ENCODE results near the gene DNTT. TPM values are rescaled to one million over a fixed set of nuclear protein-coding genes. Genes with fewer than 3 reads are reported as not detected.

Gene DNTT
- polyA plus RNA-seq, 1 donor from 2014 or later, result not detected

GRCh38 chr10:96290368-96291133 is 13.7 kb upstream of the DNTT start:
- H3K36me3 ChIP-seq (ENCODE audit: insufficient read depth, low read length), result no peaks in the 10 kb centered on the region
- no peak overlapping the region for H3K9ac ChIP-seq (ENCODE audit: low read length)
- no peaks in the 10 kb centered on the region for H3K9me2 ChIP-seq (ENCODE audit: insufficient read depth, low read length)
- no peak overlapping the region for H2AFZ ChIP-seq (ENCODE audit: low read depth, low read length)
- no peak overlapping the region for H3K4me3 ChIP-seq (ENCODE audit: low read length)
- no peak overlapping the region for H3K27ac ChIP-seq (ENCODE audit: low read length)
- TF ChIP-seq POLR2AphosphoS5 (IDR thresholded peaks at IDR 0.05), result no peak
- no peaks in the 10 kb centered on the region for H3K9me3 ChIP-seq (ENCODE audit: low read length)
- H3K27me3 ChIP-seq (ENCODE audit: insufficient read depth, low read depth, low read length), result no peaks in the 10 kb centered on the region
- no peaks in the 10 kb centered on the region for H3K79me2 ChIP-seq (replicated peaks; ENCODE audit: insufficient read depth, low read length)
- H4K20me1 ChIP-seq (ENCODE audit: insufficient read depth), result no peaks in the 10 kb centered on the region
- H3F3A ChIP-seq (ENCODE audit: insufficient read depth, low read length, poor library complexity, severe bottlenecking), result no peaks in the 10 kb centered on the region
- no peak overlapping the region for H3K4me2 ChIP-seq (ENCODE audit: low read length)

- Histone ChIP-seq H3K4me2 (ENCODE audit: low read length) (no peak overlapping the region), H2AFZ (ENCODE audit: low read depth, low read length) (no peak overlapping the region), H3K9ac (ENCODE audit: low read length) (no peak overlapping the region), H3K4me3 (ENCODE audit: low read length) (no peak overlapping the region), H3K27me3 (ENCODE audit: insufficient read depth, low read depth, low read length) (no peaks in the 10 kb centered on the region), H3K27ac (ENCODE audit: low read length) (no peak overlapping the region), H4K20me1 (ENCODE audit: insufficient read depth) (no peaks in the 10 kb centered on the region), H3K79me2 (replicated peaks; ENCODE audit: insufficient read depth, low read length) (no peaks in the 10 kb centered on the region), H3F3A (ENCODE audit: insufficient read depth, low read length, poor library complexity, severe bottlenecking) (no peaks in the 10 kb centered on the region), H3K9me3 (ENCODE audit: low read length) (no peaks in the 10 kb centered on the region), H3K36me3 (ENCODE audit: insufficient read depth, low read length) (no peaks in the 10 kb centered on the region), H3K9me2 (ENCODE audit: insufficient read depth, low read length) (no peaks in the 10 kb centered on the region)
- TF ChIP-seq MXI1 (conservative IDR thresholded peaks at IDR 0.05; ENCODE audit: poor library complexity, severe bottlenecking) (no peak), EP300 (conservative IDR thresholded peaks at IDR 0.05; ENCODE audit: poor library complexity, severe bottlenecking) (no peak), EZH2 (IDR thresholded peaks at IDR 0.05; ENCODE audit: borderline replicate concordance, insufficient read depth, low read length, poor library complexity, severe bottlenecking) (no peak), CTCF (IDR thresholded peaks at IDR 0.05; ENCODE audit: poor library complexity, severe bottlenecking) (peak; percentile 71), RAD21 (conservative IDR thresholded peaks at IDR 0.05) (peak; percentile 71), REST (IDR thresholded peaks at IDR 0.05; ENCODE audit: borderline replicate concordance) (no peak), TAF1 (IDR thresholded peaks at IDR 0.05; ENCODE audit: low read depth) (no peak), SMC3 (conservative IDR thresholded peaks at IDR 0.05; ENCODE audit: poor library complexity) (peak; percentile 73), POLR2AphosphoS5 (IDR thresholded peaks at IDR 0.05) (no peak)
These were observed 11.0 kb upstream of the DNTT start for GRCh38 chr10:96292971-96293920.
